HG02840 (cell line): ENCODE measurements around the gene PGGHG.
"Not testable (repeated sequence)": the region's sequence is repeated elsewhere in the genome, so short reads cannot be mapped to it uniquely, and the experiment has no call there.

Source experiments
- ATAC-seq: cut with Tn5 transposase; IDR thresholded peaks from one replicate; pipeline ENCODE4 v1.9.1; 2021; ENCODE audit warnings: mild to moderate bottlenecking, moderate library complexity, moderate number of reproducible peaks; ENCODE audit not compliant: unreplicated experiment, low FRiP score

PGGHG gene

GRCh38 chr11:296171-297050 lies 7.5 kb downstream of the PGGHG start:
- ATAC-seq, result no peak

- ATAC-seq, result no peak
Measured at GRCh38 chr11:297051-297585, 8.2 kb downstream of the PGGHG start.

GRCh38 chr11:297586-298405 lies 8.9 kb downstream of the PGGHG start:
- no peak for ATAC-seq

GRCh38 chr11:298406-299065 lies 9.6 kb downstream of the PGGHG start:
- no peak for ATAC-seq

GRCh38 chr11:299081-299891 lies 10.4 kb downstream of the PGGHG start, which contains the start of gene IFITM5:
TSS of gene IFITM5 (minus strand) at chr11:299526. CDS start at chr11:299490, 36 bp downstream.
- no peak for ATAC-seq

GRCh38 chr11:299951-300735 lies 11.2 kb downstream of the PGGHG start:
- no peak for ATAC-seq

- ATAC-seq, result no peak
Measured at GRCh38 chr11:303363-303762, 14.4 kb downstream of the PGGHG start.

GRCh38 chr11:304061-304506 lies 15.2 kb downstream of the PGGHG start:
- no peak for ATAC-seq

- ATAC-seq, result no peak
Measured at GRCh38 chr11:304915-305843, 16.3 kb downstream of the PGGHG start.

GRCh38 chr11:305844-306211 lies 16.9 kb downstream of the PGGHG start:
- no peak for ATAC-seq

- ATAC-seq, result no peak
Measured at GRCh38 chr11:306645-307371, 17.9 kb downstream of the PGGHG start.

GRCh38 chr11:307766-308708 lies 19.1 kb downstream of the PGGHG start, which contains the start of gene IFITM2:
TSS of gene IFITM2 (plus strand) at chr11:307816. CDS start at chr11:308193, 377 bp downstream.
- not testable (repeated sequence) for ATAC-seq

GRCh38 chr11:308740-309665 lies 20.1 kb downstream of the PGGHG start:
- ATAC-seq, result not testable (repeated sequence)

GRCh38 chr11:309979-310572 lies 21.1 kb downstream of the PGGHG start:
- ATAC-seq, result not testable (repeated sequence)
